GM10248 (cell line): ENCODE results near the gene SLC7A5.
"Not testable (repeated sequence)": the region's sequence is repeated elsewhere in the genome, so short reads cannot be mapped to it uniquely, and the experiment has no call there.

Experiments used
- CTCF ChIA-PET: fragments of 300-600 bp; sonication (Branson Sonifier 250); formaldehyde crosslinking; extraction: SDS; loops from one replicate; lab custom pipeline; 2021; ENCODE audit warnings: antibody characterized with exemption; lab: Yijun Ruan, JAX
- POLR2A ChIA-PET: fragments of 350-650 bp; sonication (Branson Sonifier 250); formaldehyde crosslinking; extraction: SDS; loops from one replicate; lab custom pipeline; 2020; ENCODE audit warnings: antibody characterized with exemption; lab: Yijun Ruan, JAX
- DNase-seq: peaks from one replicate; pipeline ENCODE4 v3.0.0; 2012; ENCODE audit errors: extremely low spot score
- TF ChIP-seq, protein P1 (sequence below): IDR thresholded peaks from 2 replicates; pipeline ENCODE4 v1.5.1; 2012; ENCODE audit warnings: mild to moderate bottlenecking, low read depth; ENCODE audit errors: extremely low read depth, missing control alignments, control extremely low read depth

The SLC7A5 gene

DNA sequence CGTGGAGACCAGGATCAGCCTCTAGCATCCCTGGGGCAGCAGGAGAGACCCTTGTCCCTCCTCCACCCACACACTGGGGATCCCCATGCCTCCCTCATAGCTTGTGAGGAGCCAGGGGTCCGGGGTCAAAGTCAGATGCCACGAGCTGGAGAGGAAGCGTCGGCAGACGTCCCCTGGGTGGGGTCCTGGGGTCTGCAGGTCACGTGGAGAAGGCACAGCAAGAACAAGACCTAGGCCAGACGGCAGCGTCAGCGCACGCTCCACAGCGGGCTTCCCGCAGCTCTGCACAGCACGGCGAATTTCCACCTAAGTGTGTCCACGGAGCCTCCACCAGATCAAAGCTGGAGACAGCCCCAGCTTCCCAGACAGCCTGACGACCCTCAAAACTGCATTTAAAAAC is 49.3 kb downstream of the SLC7A5 start:
- ChIA-PET POLR2A (no interaction called here), CTCF (interaction anchor here (1.0 to 3.5 kb wide), 6 partner anchors 9 to 51 kb away, joined by 3 to 17 read pairs (median 4); no protein-coding TSS in a partner anchor)
- no peak for DNase-seq
- TF ChIP-seq, protein P1, sequence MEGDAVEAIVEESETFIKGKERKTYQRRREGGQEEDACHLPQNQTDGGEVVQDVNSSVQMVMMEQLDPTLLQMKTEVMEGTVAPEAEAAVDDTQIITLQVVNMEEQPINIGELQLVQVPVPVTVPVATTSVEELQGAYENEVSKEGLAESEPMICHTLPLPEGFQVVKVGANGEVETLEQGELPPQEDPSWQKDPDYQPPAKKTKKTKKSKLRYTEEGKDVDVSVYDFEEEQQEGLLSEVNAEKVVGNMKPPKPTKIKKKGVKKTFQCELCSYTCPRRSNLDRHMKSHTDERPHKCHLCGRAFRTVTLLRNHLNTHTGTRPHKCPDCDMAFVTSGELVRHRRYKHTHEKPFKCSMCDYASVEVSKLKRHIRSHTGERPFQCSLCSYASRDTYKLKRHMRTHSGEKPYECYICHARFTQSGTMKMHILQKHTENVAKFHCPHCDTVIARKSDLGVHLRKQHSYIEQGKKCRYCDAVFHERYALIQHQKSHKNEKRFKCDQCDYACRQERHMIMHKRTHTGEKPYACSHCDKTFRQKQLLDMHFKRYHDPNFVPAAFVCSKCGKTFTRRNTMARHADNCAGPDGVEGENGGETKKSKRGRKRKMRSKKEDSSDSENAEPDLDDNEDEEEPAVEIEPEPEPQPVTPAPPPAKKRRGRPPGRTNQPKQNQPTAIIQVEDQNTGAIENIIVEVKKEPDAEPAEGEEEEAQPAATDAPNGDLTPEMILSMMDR: no peak

DNA sequence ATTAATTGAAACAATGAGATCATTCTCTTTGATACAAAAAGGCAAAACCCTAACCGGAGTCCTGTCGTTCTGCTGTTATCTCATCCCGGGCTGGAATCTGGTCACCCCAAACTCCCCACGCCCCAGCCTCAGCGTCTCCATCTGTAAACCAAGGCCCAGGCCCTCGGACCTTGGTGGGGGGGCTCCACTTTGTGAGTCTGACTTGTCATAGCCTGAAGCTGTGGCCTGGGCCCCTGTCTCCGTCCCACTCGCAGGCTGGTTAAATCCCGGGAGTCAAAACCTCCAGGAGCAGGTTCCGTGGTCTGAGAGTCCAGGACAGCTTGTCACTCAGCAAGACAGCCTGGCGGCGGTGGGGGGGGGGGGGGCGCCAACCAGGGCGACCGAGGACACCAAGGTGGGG is 50.0 kb downstream of the SLC7A5 start:
- TF ChIP-seq, protein P1: no peak
- no peak for DNase-seq
- POLR2A ChIA-PET: no interaction called here
- CTCF ChIA-PET: interaction anchor here (1.2 to 3.5 kb wide), 4 partner anchors 9 to 52 kb away, joined by 3 to 17 read pairs (median 8); no protein-coding TSS in a partner anchor

DNA sequence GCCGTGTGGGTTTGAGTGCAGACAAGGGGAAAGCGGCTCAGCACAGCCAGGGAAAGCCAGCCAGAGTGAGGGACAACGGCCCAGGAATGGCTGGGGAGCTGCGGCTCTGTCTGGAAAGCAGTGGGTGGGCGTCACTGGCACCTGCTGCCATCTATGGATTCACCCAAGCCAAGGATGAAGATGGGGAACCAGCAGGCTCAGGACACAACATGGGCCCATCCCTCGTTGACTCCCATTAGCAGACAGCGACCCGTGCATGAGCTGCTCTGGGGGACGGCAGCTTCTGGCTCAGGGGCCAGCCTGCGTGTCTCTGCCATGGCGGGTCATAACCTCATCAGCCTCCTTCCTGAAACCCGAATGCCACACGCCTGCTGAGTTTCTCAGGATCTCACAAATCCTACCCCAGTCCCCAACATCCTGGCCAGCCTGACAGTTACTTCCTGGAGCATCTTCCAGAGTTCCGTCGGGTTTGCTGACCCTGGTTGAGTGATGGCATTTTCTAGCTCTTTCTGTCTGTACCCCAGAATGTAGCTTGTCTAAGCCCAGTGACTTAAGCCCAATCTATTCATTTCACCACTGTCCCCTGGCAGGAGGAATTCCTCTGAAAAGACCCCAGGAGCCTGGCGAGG is 50.7 kb downstream of the SLC7A5 start:
- ChIA-PET POLR2A (no interaction called here), CTCF (interaction anchor here (1.3 to 3.5 kb wide), 3 partner anchors 31 to 53 kb away, joined by 3 to 17 read pairs (median 10); no protein-coding TSS in a partner anchor)
- TF ChIP-seq, protein P1: no peak
- no peak for DNase-seq

DNA sequence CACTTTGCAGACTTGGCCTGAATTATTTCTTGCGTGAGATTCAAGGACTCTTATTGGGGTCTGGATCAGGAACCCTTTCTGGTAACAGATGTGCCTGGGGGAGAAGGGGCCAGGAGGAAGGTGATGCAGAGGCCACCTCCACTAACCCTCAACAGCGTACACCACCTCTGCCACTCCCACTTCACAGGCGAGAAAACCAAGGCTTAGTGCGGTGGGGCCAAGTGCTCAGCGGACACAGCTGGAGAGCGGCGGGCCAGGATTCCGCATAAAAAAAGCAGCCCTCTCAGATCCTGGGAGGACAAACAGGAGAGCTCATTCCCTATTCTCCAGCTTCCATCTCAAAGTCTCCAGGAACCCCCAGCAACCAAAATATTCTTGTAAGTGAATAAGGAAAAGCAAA is 51.4 kb downstream of the SLC7A5 start:
- DNase-seq: no peak
- ChIA-PET POLR2A (no interaction called here), CTCF (interaction anchor here (3.5 kb wide), 1 partner anchor 32 kb away, joined by 17 read pairs; no protein-coding TSS in a partner anchor)
- TF ChIP-seq, protein P1: no peak

DNA sequence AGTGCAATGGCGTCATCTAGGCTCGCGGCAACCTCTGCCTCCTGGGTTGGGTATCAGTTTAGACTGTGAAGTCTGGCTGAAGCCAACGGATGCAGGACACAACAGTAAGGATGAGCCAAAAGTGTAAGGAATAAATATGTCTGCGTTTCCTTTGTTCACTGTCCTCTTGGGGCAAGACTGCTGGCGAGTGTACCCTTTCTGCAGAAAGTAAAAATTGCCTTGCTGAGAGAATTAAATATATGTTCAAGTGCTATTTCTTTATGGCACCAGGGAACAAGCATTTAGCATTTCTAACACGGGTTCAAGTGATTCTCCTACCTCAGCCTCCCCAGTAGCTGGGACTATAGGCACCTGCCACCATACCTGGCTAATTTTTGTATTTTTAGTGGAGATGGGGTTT is 51.9 kb downstream of the SLC7A5 start:
- CTCF ChIA-PET: interaction anchor here (3.5 kb wide), 1 partner anchor 32 kb away, joined by 17 read pairs; no protein-coding TSS in a partner anchor
- DNase-seq, POLR2A ChIA-PET: not testable (repeated sequence)

DNA sequence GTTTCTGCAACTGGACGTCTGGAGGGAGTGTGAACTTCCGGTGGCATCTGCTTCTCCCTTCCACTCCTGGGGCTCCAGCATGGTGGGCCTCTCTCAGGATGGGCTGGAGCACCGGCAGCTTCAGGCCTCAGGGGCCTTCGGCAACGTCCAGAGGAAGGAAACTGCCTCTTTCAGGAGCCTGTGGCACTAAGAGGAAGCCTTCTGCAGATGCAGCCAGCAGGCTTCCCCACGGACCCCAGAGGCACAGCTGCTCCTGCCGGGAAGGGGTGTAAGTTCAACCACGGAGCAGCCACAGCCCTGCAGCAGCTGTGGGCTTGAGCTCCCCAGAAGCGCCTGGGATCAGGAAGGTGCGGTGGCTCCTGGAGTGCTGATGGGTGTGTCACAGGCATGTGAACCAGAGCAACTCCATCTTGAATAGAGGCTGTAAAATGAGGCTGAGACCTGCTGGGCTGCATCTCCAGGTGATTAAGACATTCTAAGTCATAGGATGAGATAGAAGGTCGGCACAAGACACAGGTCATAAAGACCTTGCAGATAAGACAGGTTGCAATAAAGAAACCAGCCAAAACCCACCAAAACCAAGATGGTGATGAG is 52.7 kb downstream of the SLC7A5 start:
- TF ChIP-seq, protein P1: no peak
- no peak for DNase-seq
- CTCF ChIA-PET: interaction anchor here (0.9 to 1.9 kb wide), 7 partner anchors 9 to 47 kb away, joined by 3 to 16 read pairs (median 4); no protein-coding TSS in a partner anchor
- POLR2A ChIA-PET: no interaction called here

DNA sequence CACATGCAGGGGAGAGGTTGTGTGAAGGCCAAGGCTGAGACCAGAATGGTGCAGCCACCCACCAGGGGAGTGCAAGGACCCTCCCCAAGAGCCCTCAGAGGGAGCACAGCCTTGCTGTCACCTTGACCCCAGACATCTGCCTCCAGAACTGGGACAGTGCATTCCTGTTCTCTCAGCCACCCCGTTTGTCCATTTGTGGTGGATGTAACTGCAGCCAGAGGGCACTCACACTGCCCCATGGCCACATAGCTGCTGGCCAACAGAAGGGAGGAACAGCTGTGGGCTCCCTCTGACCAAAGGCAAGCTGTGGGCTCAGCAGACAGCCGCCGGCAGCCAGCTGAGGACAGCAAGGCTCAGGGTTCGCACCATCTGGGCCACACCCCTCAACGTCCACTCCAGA is 53.7 kb downstream of the SLC7A5 start:
- DNase-seq: no peak
- POLR2A ChIA-PET: no interaction called here
- TF ChIP-seq, protein P1: no peak
- CTCF ChIA-PET: interaction anchor here (1.1 to 1.9 kb wide), 6 partner anchors 10 to 46 kb away, joined by 3 to 16 read pairs (median 4); no protein-coding TSS in a partner anchor
